Neural progenitor cell (in vitro differentiated cells): ENCODE measurements around the gene AGT.
"Not testable (repeated sequence)": the region's sequence is repeated elsewhere in the genome, so short reads cannot be mapped to it uniquely, and the experiment has no call there.

Experiments
- CTCF ChIP-seq: fragments of 200-600 bp; sonication (generic); IDR thresholded peaks from 2 replicates; pipeline ENCODE4 v1.5.1; 2017; ENCODE audit warnings: antibody characterized with exemption, mild to moderate bottlenecking
- EZH2 ChIP-seq: fragments of 200-600 bp; sonication (generic); IDR thresholded peaks from 2 replicates; pipeline ENCODE4 v1.6.1; 2017; ENCODE audit warnings: antibody characterized with exemption, mild to moderate bottlenecking, moderate library complexity
- EZH2phosphoT487 ChIP-seq: fragments of 200-600 bp; sonication (generic); IDR thresholded peaks from 2 replicates; pipeline ENCODE4 v1.6.1; 2017; ENCODE audit warnings: antibody characterized with exemption

GRCh38 chr1:230716453-230716852, 2.5 kb upstream of the AGT start:
- not testable (repeated sequence) for TF ChIP-seq CTCF, EZH2phosphoT487, EZH2
